Tibial nerve (tissue), 4 donors: ENCODE results near the gene MTERF1.

Experiments used
- EP300 ChIP-seq, 2 donors: sonication (generic); formaldehyde crosslinking; IDR thresholded peaks; one replicate each; pipeline ENCODE4 v1.6.1; 2017; ENCODE audit warnings: antibody characterized with exemption in 2 of 2, mild to moderate bottlenecking in 1 of 2
- POLR2A ChIP-seq, 2 donors: fragments of 450-650 bp; IDR thresholded peaks; one replicate each; pipeline ENCODE4 v1.6.1; 2017; ENCODE audit warnings: antibody characterized with exemption in 2 of 2, mild to moderate bottlenecking in 2 of 2, moderate library complexity in 2 of 2
- TF ChIP-seq, protein P1 (sequence below), 5 experiments: fragments of 200-600 bp in 3 of 5; fragments of 450-650 bp in 2 of 5; sonication (generic) in 3 of 5; IDR thresholded peaks; one replicate each; pipeline ENCODE4 v1.5.1; 2016 to 2019; ENCODE audit warnings: antibody characterized with exemption in 5 of 5, mild to moderate bottlenecking in 3 of 5, moderate library complexity in 2 of 5

DNA sequence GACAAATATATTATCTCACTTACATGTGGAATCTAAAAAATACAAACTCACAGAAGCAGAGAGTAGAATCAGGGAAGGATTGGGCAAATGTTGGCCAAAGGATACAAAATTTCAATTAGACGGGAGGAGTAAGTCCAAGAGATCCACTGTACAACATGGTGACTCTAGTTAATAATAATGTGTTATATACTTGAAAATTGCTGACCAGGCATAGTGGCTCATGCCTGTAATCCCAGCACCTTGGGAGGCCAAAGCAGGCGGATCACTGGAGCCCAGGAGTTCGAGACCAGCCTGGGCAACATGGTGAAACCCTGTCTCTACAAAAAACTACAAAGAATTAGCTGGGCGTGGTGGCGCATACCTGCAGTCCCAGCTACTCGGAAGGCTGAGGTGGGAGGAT lies 16.4 kb downstream of the MTERF1 start:
- TF ChIP-seq POLR2A (IDR thresholded peaks at IDR 0.05) (no peak), EP300 (IDR thresholded peaks at IDR 0.05) (no peak)
- TF ChIP-seq, protein P1, sequence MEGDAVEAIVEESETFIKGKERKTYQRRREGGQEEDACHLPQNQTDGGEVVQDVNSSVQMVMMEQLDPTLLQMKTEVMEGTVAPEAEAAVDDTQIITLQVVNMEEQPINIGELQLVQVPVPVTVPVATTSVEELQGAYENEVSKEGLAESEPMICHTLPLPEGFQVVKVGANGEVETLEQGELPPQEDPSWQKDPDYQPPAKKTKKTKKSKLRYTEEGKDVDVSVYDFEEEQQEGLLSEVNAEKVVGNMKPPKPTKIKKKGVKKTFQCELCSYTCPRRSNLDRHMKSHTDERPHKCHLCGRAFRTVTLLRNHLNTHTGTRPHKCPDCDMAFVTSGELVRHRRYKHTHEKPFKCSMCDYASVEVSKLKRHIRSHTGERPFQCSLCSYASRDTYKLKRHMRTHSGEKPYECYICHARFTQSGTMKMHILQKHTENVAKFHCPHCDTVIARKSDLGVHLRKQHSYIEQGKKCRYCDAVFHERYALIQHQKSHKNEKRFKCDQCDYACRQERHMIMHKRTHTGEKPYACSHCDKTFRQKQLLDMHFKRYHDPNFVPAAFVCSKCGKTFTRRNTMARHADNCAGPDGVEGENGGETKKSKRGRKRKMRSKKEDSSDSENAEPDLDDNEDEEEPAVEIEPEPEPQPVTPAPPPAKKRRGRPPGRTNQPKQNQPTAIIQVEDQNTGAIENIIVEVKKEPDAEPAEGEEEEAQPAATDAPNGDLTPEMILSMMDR (IDR thresholded peaks at IDR 0.05) = no peak
